GM23338 (cell line): Measurements from ENCODE around the gene CTDP1. TPM values are rescaled to one million over a fixed set of nuclear protein-coding genes. Genes with fewer than 3 reads are reported as not detected.

ENCODE experiments used
- CREB1 ChIP-seq: fragments of 250-450 bp; sonication (Bioruptor Pico); IDR thresholded peaks from 2 replicates; pipeline ENCODE4 v1.5.0; 2020; ENCODE audit warnings: low read depth, mild to moderate bottlenecking, moderate library complexity
- ETS1 ChIP-seq: IDR thresholded peaks from 2 replicates; pipeline ENCODE4 v1.6.1; 2016; ENCODE audit warnings: antibody characterized with exemption
- JUNB ChIP-seq: IDR thresholded peaks from one replicate; pipeline ENCODE4 v1.6.1; 2016; ENCODE audit warnings: antibody characterized with exemption; ENCODE audit not compliant: unreplicated experiment
- REST ChIP-seq: IDR thresholded peaks from one replicate; pipeline ENCODE4 v1.6.1; 2018; ENCODE audit warnings: antibody characterized with exemption; ENCODE audit not compliant: unreplicated experiment
- ZNF114 ChIP-seq: fragments of 250-450 bp; sonication (Bioruptor Pico); IDR thresholded peaks from 2 replicates; pipeline ENCODE4 v1.5.0; 2020; ENCODE audit warnings: mild to moderate bottlenecking, moderate library complexity
- ZNF331 ChIP-seq: fragments of 250-450 bp; sonication (Bioruptor Pico); IDR thresholded peaks from 2 replicates; pipeline ENCODE4 v1.5.0; 2020; ENCODE audit warnings: low read depth, mild to moderate bottlenecking, moderate library complexity
- ZNF462 ChIP-seq: fragments of 250-450 bp; sonication (Bioruptor Pico); IDR thresholded peaks from 2 replicates; pipeline ENCODE4 v1.5.0; 2020; ENCODE audit warnings: mild to moderate bottlenecking, moderate library complexity
- polyA plus RNA-seq: library from polyadenylated mRNA; unstranded; fragments of >200 nt; fragmentation: Nextera tagmentation; extraction: Ambion mirVana; gene quantifications from 2 replicates; pipeline ENCODE4 v1.2.1, GENCODE V29; 2016
- total RNA-seq: library from RNA; depleted of rRNA; stranded (reverse); fragments of >200 nt; shearing (Covaris generic); gene quantifications from 2 replicates; pipeline ENCODE4 v1.2.3, GENCODE V29; 2014

The CTDP1 gene
- total and polyA plus RNA-seq, 2 experiments from 2014 or later: 9.4 to 51.6 TPM

- TF ChIP-seq ZNF462 (CRISPR knock-in tag): no peak
- no peak for TF ChIP-seq CREB1 (CRISPR knock-in tag)
- no peak for TF ChIP-seq ZNF114 (CRISPR knock-in tag)
- no peak for TF ChIP-seq ZNF331 (CRISPR knock-in tag)
- TF ChIP-seq ETS1: no peak
- no peak for TF ChIP-seq JUNB
- no peak for TF ChIP-seq REST
These were observed 98.7 kb downstream of the CTDP1 start (continued) for GRCh38 chr18:79778291-79778791.
